Smooth muscle cell (in vitro differentiated cells): ENCODE data around the gene OSM. TPM values are rescaled to one million over a fixed set of nuclear protein-coding genes. Genes with fewer than 3 reads are reported as not detected.

Experiments
- DNase-seq: peaks from one replicate; lab custom pipeline; 2025; ENCODE audit not compliant: unreplicated experiment; lab: John Stamatoyannopoulos, UW
- H2AFZ ChIP-seq: fragments of 200-600 bp; sonication (generic); 2 replicates; pipeline ENCODE4 v1.6.0; 2016; ENCODE audit warnings: antibody characterized with exemption, low read depth, mild to moderate bottlenecking
- H3F3A ChIP-seq: fragments of 200-600 bp; sonication (generic); 2 replicates; pipeline ENCODE4 v1.6.0; 2017; ENCODE audit warnings: antibody characterized with exemption, low read depth
- H3K27ac ChIP-seq: fragments of 200-600 bp; sonication (generic); 2 replicates; pipeline ENCODE4 v1.5.1; 2016; ENCODE audit warnings: low read depth, mild to moderate bottlenecking
- H3K27me3 ChIP-seq: fragments of 200-600 bp; sonication (generic); 2 replicates; pipeline ENCODE4 v1.6.1; 2016; ENCODE audit warnings: low read depth, mild to moderate bottlenecking
- H3K36me3 ChIP-seq: fragments of 200-600 bp; sonication (generic); 2 replicates; pipeline ENCODE4 v1.5.1; 2016; ENCODE audit warnings: low read depth
- H3K4me1 ChIP-seq: fragments of 200-600 bp; sonication (generic); 2 replicates; pipeline ENCODE4 v1.5.1; 2016; ENCODE audit warnings: low read depth
- H3K4me2 ChIP-seq: fragments of 200-600 bp; sonication (generic); 2 replicates; pipeline ENCODE4 v1.6.0; 2016; ENCODE audit warnings: mild to moderate bottlenecking
- H3K4me3 ChIP-seq: fragments of 200-600 bp; sonication (generic); 2 replicates; pipeline ENCODE4 v1.5.1; 2016; ENCODE audit warnings: mild to moderate bottlenecking
- H3K79me2 ChIP-seq: fragments of 200-600 bp; sonication (generic); 2 replicates; pipeline ENCODE4 v1.6.0; 2016; ENCODE audit warnings: low read depth, mild to moderate bottlenecking
- H3K9ac ChIP-seq: fragments of 200-600 bp; sonication (generic); 2 replicates; pipeline ENCODE4 v1.6.0; 2016; ENCODE audit warnings: low read depth
- H3K9me3 ChIP-seq: fragments of 200-600 bp; sonication (generic); replicated peaks from 2 replicates; pipeline ENCODE4 v1.5.1; 2016; ENCODE audit warnings: low read depth
- H4K20me1 ChIP-seq: fragments of 200-600 bp; sonication (generic); 2 replicates; pipeline ENCODE4 v1.6.0; 2016; ENCODE audit warnings: low read depth
- CTCF ChIP-seq: fragments of 200-600 bp; sonication (generic); IDR thresholded peaks from 2 replicates; pipeline ENCODE4 v1.5.1; 2017; ENCODE audit warnings: borderline replicate concordance, mild to moderate bottlenecking, antibody characterized with exemption; ENCODE audit not compliant: insufficient read depth, poor library complexity, severe bottlenecking
- WGBS: methylation state at CpG from one replicate; pipeline ENCODE4 v1.1.7; 2016; ENCODE audit warnings: low lambda C conversion rate; 5-methylcytosine and 5-hydroxymethylcytosine counted together
- polyA plus RNA-seq: library from polyadenylated mRNA; unstranded; fragments of >200 nt; fragmentation: Nextera tagmentation; extraction: Ambion mirVana; gene quantifications from 2 replicates; pipeline ENCODE4 v1.2.1, GENCODE V29; 2016
- total RNA-seq: library from RNA; depleted of rRNA; stranded (reverse); fragments of >200 nt; gene quantifications from 2 replicates; pipeline ENCODE4 v1.2.3, GENCODE V29; 2014

Gene OSM
- total and polyA plus RNA-seq, 2 experiments from 2014 or later = 0.14 to 0.27 TPM

- Histone ChIP-seq H3K9me3 (no peaks in the 10 kb centered on the region), H3K79me2 (no peaks in the 10 kb centered on the region), H2AFZ (no peak overlapping the region), H3K4me3 (no peak overlapping the region), H3K4me1 (peaks cover 5% of the 10 kb centered on the region), H3K27me3 (no peaks in the 10 kb centered on the region), H3K4me2 (no peak overlapping the region), H3K27ac (no peak overlapping the region), H3K36me3 (no peaks in the 10 kb centered on the region), H4K20me1 (peaks cover 95% of the 10 kb centered on the region), H3K9ac (no peak overlapping the region), H3F3A (peaks cover 17% of the 10 kb centered on the region)
- no peak for DNase-seq
- 100% methylated on average over 7 of the region's 11 CpGs for WGBS
- no peak for TF ChIP-seq CTCF
These were observed 28.2 kb upstream of the OSM start for GRCh38 chr22:30294830-30295229.

DNA sequence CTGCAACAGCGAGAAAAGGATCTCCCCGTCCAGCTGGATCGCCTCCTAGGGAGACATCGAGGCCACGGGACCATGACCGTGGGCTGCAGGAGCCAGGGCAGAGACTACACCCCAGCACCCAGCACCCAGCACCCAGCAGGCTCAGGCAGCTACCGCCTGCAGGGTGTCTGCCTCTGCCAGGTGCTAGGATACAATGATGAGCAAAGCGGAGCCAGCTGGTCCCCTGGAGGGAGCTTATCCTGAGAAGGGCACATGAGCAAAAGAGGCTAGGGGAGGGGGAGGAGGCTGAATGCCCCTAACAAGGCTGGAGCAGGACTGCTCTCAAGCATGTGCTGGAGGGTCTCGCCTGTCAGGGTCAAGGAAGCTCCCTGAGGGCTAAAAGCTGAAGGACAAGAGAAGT is 27.4 kb upstream of the OSM start:
- Histone ChIP-seq H3K4me2 (no peak overlapping the region), H4K20me1 (peaks cover 87% of the 10 kb centered on the region), H3K36me3 (no peaks in the 10 kb centered on the region), H3K4me3 (no peak overlapping the region), H3K27ac (no peak overlapping the region), H3K79me2 (no peaks in the 10 kb centered on the region), H3F3A (peaks cover 17% of the 10 kb centered on the region), H3K4me1 (peaks cover 5% of the 10 kb centered on the region), H2AFZ (no peak overlapping the region), H3K9me3 (no peaks in the 10 kb centered on the region), H3K27me3 (no peaks in the 10 kb centered on the region), H3K9ac (no peak overlapping the region)
- TF ChIP-seq CTCF = no peak
- no peak for DNase-seq
- WGBS = 95% methylated on average over 9 of the region's 9 CpGs

- TF ChIP-seq CTCF = no peak
- Histone ChIP-seq H4K20me1 (peaks cover 77% of the 10 kb centered on the region), H3K4me2 (no peak overlapping the region), H3K4me3 (no peak overlapping the region), H3K4me1 (peaks cover 14% of the 10 kb centered on the region), H3K27ac (no peak overlapping the region), H3K9ac (no peak overlapping the region), H3K79me2 (no peaks in the 10 kb centered on the region), H3K9me3 (no peaks in the 10 kb centered on the region), H3K27me3 (no peaks in the 10 kb centered on the region), H3K36me3 (no peaks in the 10 kb centered on the region), H3F3A (peaks cover 17% of the 10 kb centered on the region), H2AFZ (no peak overlapping the region)
- DNase-seq = no peak
- over 99% methylated on average over 7 of the region's 7 CpGs for WGBS
These were observed 26.4 kb upstream of the OSM start for GRCh38 chr22:30293026-30293425.

GRCh38 chr22:30292069-30292970 is 25.7 kb upstream of the OSM start:
- no peaks in the 10 kb centered on the region for H3K9me3 ChIP-seq
- peaks cover 17% of the 10 kb centered on the region for H3F3A ChIP-seq
- H3K4me3 ChIP-seq = no peak overlapping the region
- no peak for DNase-seq
- no peaks in the 10 kb centered on the region for H3K79me2 ChIP-seq
- no peak overlapping the region for H3K4me2 ChIP-seq
- peaks cover 14% of the 10 kb centered on the region for H3K4me1 ChIP-seq
- no peak overlapping the region for H3K9ac ChIP-seq
- no peaks in the 10 kb centered on the region for H3K36me3 ChIP-seq
- 96% methylated on average over 15 of the region's 18 CpGs for WGBS
- H2AFZ ChIP-seq = no peak overlapping the region
- no peak overlapping the region for H3K27ac ChIP-seq
- H4K20me1 ChIP-seq = peaks cover 72% of the 10 kb centered on the region
- TF ChIP-seq CTCF = no peak
- no peaks in the 10 kb centered on the region for H3K27me3 ChIP-seq
